Urinary bladder (tissue), 4 donors: ENCODE results near the gene RADX. TPM values are rescaled to one million over a fixed set of nuclear protein-coding genes. Genes with fewer than 3 reads are reported as not detected.
A peak's percentile ranks its signal among the peaks of the same experiment; 100 is the strongest.

ENCODE experiments used
- DNase-seq: peaks from one replicate; pipeline ENCODE4 v3.0.0-alpha.2; 2015; ENCODE audit errors: extremely low spot score
- H3K27ac ChIP-seq: one replicate; pipeline ENCODE4 v1.5.1; 2013; ENCODE audit warnings: low read depth, mild to moderate bottlenecking, moderate library complexity
- H3K36me3 ChIP-seq: one replicate; pipeline ENCODE4 v1.6.1; 2013; ENCODE audit warnings: mild to moderate bottlenecking, moderate library complexity; ENCODE audit not compliant: insufficient read depth
- H3K4me1 ChIP-seq: one replicate; pipeline ENCODE4 v1.6.1; 2013; ENCODE audit warnings: mild to moderate bottlenecking, moderate library complexity; ENCODE audit not compliant: insufficient read depth
- H3K4me3 ChIP-seq: one replicate; pipeline ENCODE4 v1.5.1; 2013; ENCODE audit warnings: low read depth, low read length
- WGBS: extraction: QIAGEN DNeasy Blood & Tissue Kit; methylation state at CpG from one replicate; pipeline ENCODE4 v1.1.7; 2013; 5-methylcytosine and 5-hydroxymethylcytosine counted together
- polyA plus RNA-seq: library from polyadenylated mRNA; stranded (reverse); fragments of 200-250 nt; gene quantifications from one replicate; pipeline ENCODE4 v1.2.3, GENCODE V29; 2013
- total RNA-seq: library from RNA; depleted of rRNA; stranded (reverse); fragments of >200 nt; gene quantifications from one replicate; pipeline ENCODE4 v1.2.3, GENCODE V29; 2014
- donor health status: healthy with polysubstance abuse.
- donor health status: healthy.

RADX gene
- total RNA-seq, result 7.3 TPM
- 1.3 TPM for polyA plus RNA-seq

GRCh38 chrX:106611679-106612392 lies at the start of gene RADX:
Gene RADX, plus strand, starts transcription at chrX:106611978. Its CDS starts 103 bp downstream, at chrX:106612081.
- Histone ChIP-seq H3K27ac (no peak within 1 kb of the TSS), H3K4me3 (peak within 1 kb of the TSS; percentile 33), H3K36me3 (no peaks in the 10 kb centered on the region), H3K4me1 (no peaks in the 10 kb centered on the region)
- DNase-seq, result peak; percentile 15
- under 1% methylated on average over 46 of the region's 46 CpGs for WGBS

- no peaks in the 10 kb centered on the region for H3K4me1 ChIP-seq
- no peaks in the 10 kb centered on the region for H3K36me3 ChIP-seq
- 73% methylated on average over 2 of the region's 2 CpGs for WGBS
- no peak for DNase-seq
- no peak overlapping the region for H3K4me3 ChIP-seq
- no peak overlapping the region for H3K27ac ChIP-seq
These were observed 46.8 kb upstream of the RADX start for GRCh38 chrX:106564986-106565385.

GRCh38 chrX:106566362-106566761 lies 45.4 kb upstream of the RADX start:
- 92% methylated on average over 8 of the region's 8 CpGs for WGBS
- Histone ChIP-seq H3K4me1 (no peaks in the 10 kb centered on the region), H3K27ac (no peak overlapping the region), H3K36me3 (no peaks in the 10 kb centered on the region), H3K4me3 (no peak overlapping the region)
- DNase-seq, result no peak

GRCh38 chrX:106581856-106582255 lies 29.9 kb upstream of the RADX start:
- H3K36me3 ChIP-seq, result no peaks in the 10 kb centered on the region
- no peak overlapping the region for H3K4me3 ChIP-seq
- H3K27ac ChIP-seq, result no peak overlapping the region
- H3K4me1 ChIP-seq, result no peaks in the 10 kb centered on the region
- no peak for DNase-seq
- WGBS, result 86% methylated on average over 1 of the region's 1 CpG

- 73% methylated on average over 2 of the region's 2 CpGs for whole genome bisulfite sequencing
- DNase-seq, result no peak
- Histone ChIP-seq H3K27ac (no peak overlapping the region), H3K36me3 (no peaks in the 10 kb centered on the region), H3K4me3 (no peak overlapping the region), H3K4me1 (no peaks in the 10 kb centered on the region)
These were observed 26.3 kb upstream of the RADX start for GRCh38 chrX:106585478-106585877.

- Histone ChIP-seq H3K27ac (no peak overlapping the region), H3K4me1 (no peaks in the 10 kb centered on the region), H3K36me3 (no peaks in the 10 kb centered on the region), H3K4me3 (no peak overlapping the region)
- no peak for DNase-seq
- WGBS, result 69% methylated on average over 2 of the region's 2 CpGs
These were observed 23.0 kb upstream of the RADX start for GRCh38 chrX:106588801-106589200.

- DNase-seq, result no peak
- Histone ChIP-seq H3K27ac (no peak overlapping the region), H3K4me1 (no peaks in the 10 kb centered on the region), H3K36me3 (no peaks in the 10 kb centered on the region), H3K4me3 (no peak overlapping the region)
- 68% methylated on average over 2 of the region's 2 CpGs for WGBS
These were observed 12.4 kb upstream of the RADX start for GRCh38 chrX:106599411-106599810.

- DNase-seq, result no peak
- H3K4me1 ChIP-seq, result no peaks in the 10 kb centered on the region
- H3K4me3 ChIP-seq, result no peak overlapping the region
- H3K36me3 ChIP-seq, result no peaks in the 10 kb centered on the region
- H3K27ac ChIP-seq, result no peak overlapping the region
- 93% methylated on average over 1 of the region's 1 CpG for WGBS
These were observed 5.2 kb upstream of the RADX start for GRCh38 chrX:106606571-106606970.

GRCh38 chrX:106608016-106608415 lies 3.8 kb upstream of the RADX start:
- Histone ChIP-seq H3K36me3 (no peaks in the 10 kb centered on the region), H3K4me3 (no peak overlapping the region), H3K4me1 (no peaks in the 10 kb centered on the region), H3K27ac (no peak overlapping the region)
- no peak for DNase-seq
- 34% methylated on average over 6 of the region's 6 CpGs for WGBS

- no peak for DNase-seq
- H3K4me3 ChIP-seq, result peak overlapping the region; percentile 33
- no peaks in the 10 kb centered on the region for H3K36me3 ChIP-seq
- no peak overlapping the region for H3K27ac ChIP-seq
- H3K4me1 ChIP-seq, result no peaks in the 10 kb centered on the region
- WGBS, result 21% methylated on average over 1 of the region's 1 CpG
These were observed 480 bp upstream of the RADX start for GRCh38 chrX:106611317-106611678.

- H3K27ac ChIP-seq, result no peak overlapping the region
- peak overlapping the region; percentile 33 for H3K4me3 ChIP-seq
- DNase-seq, result no peak
- no peaks in the 10 kb centered on the region for H3K4me1 ChIP-seq
- WGBS, result 2% methylated on average over 8 of the region's 8 CpGs
- no peaks in the 10 kb centered on the region for H3K36me3 ChIP-seq
These were observed 600 bp downstream of the RADX start for GRCh38 chrX:106612393-106612763.

- Histone ChIP-seq H3K27ac (no peak overlapping the region), H3K4me3 (no peak overlapping the region), H3K36me3 (no peaks in the 10 kb centered on the region), H3K4me1 (no peaks in the 10 kb centered on the region)
- no peak for DNase-seq
- 24% methylated on average over 4 of the region's 4 CpGs for WGBS
These were observed 1.5 kb downstream of the RADX start for GRCh38 chrX:106613277-106613676.

- H3K36me3 ChIP-seq, result no peaks in the 10 kb centered on the region
- 74% methylated on average over 7 of the region's 7 CpGs for WGBS
- no peak overlapping the region for H3K27ac ChIP-seq
- no peak for DNase-seq
- no peak overlapping the region for H3K4me3 ChIP-seq
- H3K4me1 ChIP-seq, result no peaks in the 10 kb centered on the region
These were observed 3.3 kb downstream of the RADX start for GRCh38 chrX:106615041-106615440.

GRCh38 chrX:106619797-106620196 lies 8.0 kb downstream of the RADX start:
- no peaks in the 10 kb centered on the region for H3K36me3 ChIP-seq
- WGBS, result 46% methylated on average over 3 of the region's 3 CpGs
- H3K4me1 ChIP-seq, result no peaks in the 10 kb centered on the region
- no peak overlapping the region for H3K27ac ChIP-seq
- DNase-seq, result no peak
- no peak overlapping the region for H3K4me3 ChIP-seq

- Histone ChIP-seq H3K4me1 (no peaks in the 10 kb centered on the region), H3K4me3 (no peak overlapping the region), H3K27ac (no peak overlapping the region), H3K36me3 (no peaks in the 10 kb centered on the region)
- no peak for DNase-seq
- WGBS, result 91% methylated on average over 2 of the region's 2 CpGs
These were observed 10.1 kb downstream of the RADX start for GRCh38 chrX:106621836-106622235.
